Fibroblast of lung (primary cell): ENCODE measurements around the gene IKZF5.

Experiments used
- CTCF ChIP-seq, 2 donors: IDR thresholded peaks in 1 of 2; conservative IDR thresholded peaks in 1 of 2; 1 replicate in 1 of 2; 2 replicates in 1 of 2; pipeline ENCODE4 v1.5.1; 2011 to 2012; ENCODE audit warnings: low read length in 2 of 2, control low read depth in 1 of 2, inconsistent platforms in 1 of 2, low read depth in 1 of 2, mild to moderate bottlenecking in 1 of 2
- EZH2 ChIP-seq: IDR thresholded peaks from 2 replicates; pipeline ENCODE4 v1.5.1; 2012; ENCODE audit warnings: low read length, control low read depth, mild to moderate bottlenecking; ENCODE audit errors: missing control alignments

- TF ChIP-seq CTCF (conservative IDR thresholded peaks at IDR 0.05 in 1 of 2, IDR thresholded peaks at IDR 0.05 in 1 of 2; ENCODE audit: low read depth in 1 of 2, low read length in 2 of 2) = no peak
- TF ChIP-seq EZH2 = no peak
These were observed 25.7 kb upstream of the IKZF5 start for GRCh38 chr10:123034332-123034731.
